Fibroblast of peridontal ligament (primary cell): ENCODE results near the gene PRPSAP2.
"Not testable (repeated sequence)": the region's sequence is repeated elsewhere in the genome, so short reads cannot be mapped to it uniquely, and the experiment has no call there.

Source experiments
- DNase-seq: peaks from one replicate; pipeline ENCODE4 v3.0.0-alpha.2; 2010; ENCODE audit errors: extremely low read depth

Gene PRPSAP2

DNA sequence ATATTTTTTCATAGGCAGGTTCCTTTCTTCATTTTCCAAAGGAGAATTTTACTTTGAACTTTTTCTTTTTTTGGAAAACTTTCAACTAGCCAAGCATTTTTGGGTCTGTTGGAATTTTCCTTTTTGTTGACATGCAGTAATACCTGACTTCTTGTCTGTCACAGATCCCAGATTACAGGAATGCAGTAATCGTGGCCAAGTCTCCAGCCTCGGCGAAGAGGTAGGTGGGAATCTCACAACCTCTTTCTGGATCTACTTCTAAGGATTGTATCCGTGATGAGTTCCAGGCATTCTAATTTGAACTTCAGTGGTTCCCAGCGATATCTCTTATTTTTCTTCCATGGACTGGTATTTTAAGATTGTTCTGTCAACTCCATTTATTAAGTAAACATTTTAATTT is 31.7 kb downstream of the PRPSAP2 start:
- no peak for DNase-seq

DNA sequence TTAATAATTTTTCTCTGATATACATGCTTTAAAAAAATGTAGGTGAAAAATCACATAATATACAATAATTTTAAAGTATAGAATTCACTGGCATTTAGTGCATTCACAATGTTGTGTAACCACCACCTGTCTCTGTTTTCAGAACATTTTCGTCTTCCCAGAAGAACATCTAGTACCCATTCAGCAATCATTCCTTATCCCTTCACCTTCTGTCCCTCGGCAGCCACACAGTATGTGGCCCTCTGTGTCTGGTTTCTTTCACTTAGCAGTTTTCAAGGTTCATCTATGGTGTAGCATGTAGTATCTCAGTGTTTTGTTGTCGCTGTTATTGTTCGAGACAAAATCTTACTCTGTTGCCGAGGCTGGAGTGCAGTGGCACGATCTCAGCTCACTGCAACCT is 33.6 kb downstream of the PRPSAP2 start:
- DNase-seq: no peak

DNA sequence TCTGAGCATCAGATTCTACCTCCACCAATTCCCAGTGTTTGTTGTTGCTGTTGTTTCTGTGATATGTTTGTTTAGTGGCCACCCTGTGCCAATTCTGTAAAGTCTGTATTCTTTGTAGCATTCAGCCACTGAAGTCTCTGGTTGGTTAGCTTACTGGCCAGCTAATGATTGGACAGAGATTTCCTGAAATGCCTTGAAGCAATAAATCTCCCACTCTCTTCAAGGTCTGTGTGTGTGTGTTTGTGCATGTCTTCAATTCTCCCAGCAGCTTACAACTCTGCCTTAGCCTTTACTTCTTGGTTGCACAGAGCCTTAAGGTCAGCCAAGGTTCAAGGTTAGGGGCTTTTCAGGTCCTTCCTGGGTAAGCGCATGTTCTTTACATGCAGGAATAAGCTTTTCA is 38.2 kb downstream of the PRPSAP2 start:
- DNase-seq: no peak

DNA sequence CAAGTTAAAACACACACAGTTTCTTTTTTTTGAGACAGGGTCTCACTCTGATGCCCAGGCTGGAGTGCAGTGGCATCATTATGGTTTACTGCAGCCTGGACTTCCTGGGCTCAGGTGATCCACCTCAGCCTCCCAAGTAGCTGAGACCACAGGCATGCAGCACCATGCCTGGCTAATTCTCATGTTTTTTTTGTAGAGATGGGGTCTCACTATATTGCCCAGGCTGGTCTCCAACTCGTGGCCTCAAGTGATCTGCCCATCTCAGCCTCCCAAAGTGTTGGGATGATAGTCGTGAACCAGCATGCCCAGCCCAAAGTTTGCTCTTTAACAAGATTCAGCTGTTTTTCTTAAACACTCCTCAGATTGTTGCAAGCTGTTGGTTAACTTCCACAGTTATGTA is 39.0 kb downstream of the PRPSAP2 start:
- no peak for DNase-seq

DNA sequence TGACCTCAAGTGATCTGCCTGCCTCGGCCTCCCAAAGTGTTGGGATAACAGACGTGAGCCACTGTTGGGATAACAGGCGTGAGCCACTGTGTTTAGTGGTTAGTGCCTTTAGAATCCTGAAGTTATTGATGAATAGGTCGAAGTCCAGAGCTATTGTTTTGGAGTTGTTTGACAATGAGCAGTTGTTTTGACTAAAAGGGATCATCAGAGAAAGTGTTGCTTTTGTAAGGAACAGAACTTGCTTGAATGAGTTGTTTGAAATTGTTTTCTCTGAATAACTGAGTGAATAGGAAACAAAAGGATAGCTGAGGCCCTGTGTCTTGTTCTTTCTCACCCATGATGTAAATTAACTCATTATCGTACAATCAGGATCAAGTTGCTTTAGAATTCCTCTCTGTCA is 46.6 kb downstream of the PRPSAP2 start:
- no peak for DNase-seq

DNA sequence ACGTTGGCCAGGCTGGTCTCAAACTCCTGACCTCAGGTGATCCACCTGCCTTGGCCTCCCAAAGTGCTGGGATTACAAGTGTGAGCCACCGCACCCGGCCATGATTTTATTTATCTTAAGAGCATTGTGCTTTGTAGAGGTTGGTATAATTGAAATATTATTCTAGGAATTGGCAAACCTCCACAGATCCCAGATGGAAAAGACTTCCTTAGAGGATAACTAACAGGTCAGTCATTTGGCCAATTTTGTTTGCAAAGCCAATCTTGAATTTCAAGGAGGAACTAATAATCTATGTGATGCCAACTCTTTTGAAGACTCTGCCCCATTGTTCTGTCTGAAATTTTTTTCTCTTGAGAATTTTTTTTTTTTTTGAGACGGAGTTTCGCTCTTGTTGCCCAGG is 47.3 kb downstream of the PRPSAP2 start:
- no peak for DNase-seq

DNA sequence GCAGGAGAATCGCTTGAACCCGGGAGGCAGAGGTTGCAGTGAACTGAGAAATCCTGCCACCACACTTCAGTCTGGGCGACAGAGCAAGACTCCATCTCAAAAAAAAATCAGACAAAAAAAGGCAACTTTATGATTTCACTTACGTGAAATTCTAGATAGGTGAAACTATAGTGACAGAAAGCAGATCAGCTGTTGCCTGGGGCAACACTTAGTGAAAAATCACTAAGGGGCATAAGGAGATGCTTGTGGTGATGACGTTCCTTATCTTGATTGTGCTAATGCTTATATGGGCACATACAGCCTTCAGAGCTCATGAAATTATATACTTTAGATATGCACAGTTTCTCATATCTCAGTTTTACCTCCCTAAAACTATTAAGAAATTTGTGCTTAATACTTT is 52.4 kb downstream of the PRPSAP2 start:
- no peak for DNase-seq

DNA sequence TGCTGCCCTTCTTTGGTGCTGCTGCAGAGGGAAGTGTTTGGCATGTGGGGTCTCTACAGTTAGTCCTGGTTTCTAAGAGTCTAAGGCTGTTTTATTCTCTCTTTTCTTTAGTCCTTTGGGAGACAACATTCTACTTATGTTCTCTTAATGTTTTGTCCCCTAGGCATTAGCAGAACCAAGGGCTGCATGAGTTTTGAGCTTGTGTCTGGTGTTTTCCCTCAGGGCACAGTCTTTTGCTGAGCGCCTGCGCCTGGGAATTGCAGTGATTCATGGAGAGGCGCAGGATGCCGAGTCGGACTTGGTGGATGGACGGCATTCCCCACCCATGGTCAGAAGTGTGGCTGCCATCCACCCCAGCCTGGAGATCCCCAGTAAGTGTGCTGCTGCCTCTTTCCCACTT is 53.0 kb downstream of the PRPSAP2 start:
- DNase-seq: no peak

DNA sequence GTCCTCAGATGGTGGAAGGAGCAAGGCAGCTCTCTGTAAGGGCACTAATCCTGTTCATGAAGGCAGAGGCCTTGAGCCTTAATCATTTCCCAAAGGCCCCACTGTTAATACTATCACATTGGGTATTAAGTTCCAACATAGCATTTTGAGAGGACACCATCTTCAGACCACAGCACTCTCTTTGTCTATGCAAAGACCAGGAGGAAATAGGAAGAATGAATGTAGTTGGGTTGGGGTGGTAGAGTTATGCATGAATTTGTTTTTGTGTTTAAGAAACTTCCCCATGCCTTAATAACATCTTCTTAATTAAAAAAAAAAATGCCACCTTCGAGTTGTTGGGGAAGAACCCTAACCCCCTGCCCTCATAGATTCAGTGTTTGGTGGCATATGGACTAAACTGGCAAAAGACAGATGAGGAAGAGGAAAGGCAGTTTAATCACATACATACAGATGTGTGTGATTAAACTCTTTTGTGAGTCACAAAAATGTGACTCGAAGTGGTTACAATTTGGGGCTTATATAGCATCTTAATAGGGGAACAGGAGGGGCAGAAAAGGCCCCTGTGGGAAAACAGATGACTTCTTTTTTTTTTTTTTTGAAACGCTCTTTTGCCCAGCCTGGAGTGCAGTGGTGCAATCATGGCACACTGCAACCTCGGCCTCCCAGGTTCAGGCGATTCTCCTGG is 59.0 kb downstream of the PRPSAP2 start:
- peak; percentile 56 for DNase-seq

DNA sequence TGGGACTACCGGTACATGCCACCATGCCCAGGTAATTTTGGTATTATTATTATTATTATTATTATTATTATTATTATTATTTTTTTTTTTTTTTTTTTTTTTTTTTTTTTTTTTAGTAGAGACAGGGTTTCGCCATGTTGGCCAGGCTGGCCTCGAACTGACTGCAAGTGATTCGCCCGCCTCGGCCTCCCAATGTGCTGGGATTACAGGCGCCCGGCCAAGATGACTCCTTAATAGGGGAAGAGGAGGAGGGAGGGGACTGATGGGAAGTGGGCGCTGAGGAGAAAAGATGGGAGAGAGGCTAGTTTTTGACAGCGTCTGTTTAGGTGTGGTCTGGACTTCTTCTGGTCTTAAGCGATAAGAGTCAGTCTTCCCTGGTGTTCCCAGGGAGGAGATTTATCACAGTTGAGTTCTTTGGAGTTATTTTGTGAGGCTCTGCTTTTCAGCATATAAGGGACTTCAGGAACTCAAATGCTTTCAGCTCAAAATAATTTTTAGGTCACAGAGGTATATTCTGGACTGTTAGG is 59.6 kb downstream of the PRPSAP2 start:
- no peak for DNase-seq

DNA sequence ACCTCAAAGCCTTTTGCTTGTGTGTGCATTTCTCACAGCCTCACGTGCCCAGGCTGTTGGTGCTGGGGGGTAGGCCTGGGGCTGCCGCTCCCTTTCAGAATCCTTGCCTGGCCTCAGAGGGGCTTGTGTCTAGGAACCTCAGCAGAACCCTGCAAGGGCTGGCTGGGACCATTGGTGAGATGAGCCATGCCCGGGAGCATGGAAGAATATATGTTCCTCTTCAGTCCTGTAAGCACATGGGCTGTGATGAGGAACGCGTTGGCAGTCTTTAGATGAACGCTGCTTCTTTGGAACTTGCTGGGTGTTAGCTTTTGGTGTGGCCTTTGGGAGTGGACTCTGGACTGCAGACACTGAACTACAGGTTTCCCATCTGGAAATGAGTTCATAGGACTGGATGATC is 62.0 kb downstream of the PRPSAP2 start:
- DNase-seq: no peak

DNA sequence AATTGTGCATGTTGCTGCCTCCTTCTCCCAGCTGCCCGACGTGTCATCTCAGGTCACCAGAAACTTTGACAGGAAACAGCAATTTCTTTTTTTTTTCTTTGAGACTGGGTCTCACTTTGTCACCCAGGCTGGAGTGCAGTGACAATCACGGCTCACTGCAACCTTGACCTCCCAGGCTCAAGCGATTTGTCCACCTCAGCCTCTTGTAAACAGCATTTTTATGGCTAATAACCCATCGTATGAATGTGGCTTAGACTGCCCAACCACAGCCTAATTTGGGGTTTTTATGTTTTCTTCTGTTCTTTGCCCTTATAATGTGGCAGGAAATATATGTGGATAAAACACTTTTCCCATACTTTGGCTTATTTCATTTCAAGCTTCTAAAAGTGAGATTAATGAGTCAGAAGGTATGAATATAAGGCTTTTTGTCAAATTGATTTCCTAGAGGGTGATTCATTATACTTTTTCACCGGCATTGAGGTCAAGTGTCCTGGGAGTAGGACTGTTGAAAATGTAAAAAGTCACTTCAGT is 63.0 kb downstream of the PRPSAP2 start:
- DNase-seq: peak; percentile 8

DNA sequence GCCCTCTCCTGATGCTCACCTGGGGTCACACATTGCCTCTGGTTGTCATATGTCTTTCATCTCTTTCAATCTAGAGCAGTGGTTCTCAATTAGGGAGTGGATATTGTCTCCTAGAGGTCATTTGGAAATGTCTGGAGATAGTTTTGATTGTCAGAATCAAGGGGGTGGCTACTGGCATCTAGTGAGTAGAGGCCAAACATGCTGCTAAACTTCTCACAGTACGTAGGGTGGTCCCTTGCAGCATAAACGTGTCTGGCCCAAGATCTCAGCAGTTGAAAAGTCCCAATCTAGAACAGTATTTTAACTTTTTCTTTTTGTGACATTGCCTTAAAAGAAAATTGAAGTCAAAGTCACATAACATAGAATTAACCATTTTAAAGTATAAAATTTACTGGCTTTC is 63.6 kb downstream of the PRPSAP2 start:
- no peak for DNase-seq

DNA sequence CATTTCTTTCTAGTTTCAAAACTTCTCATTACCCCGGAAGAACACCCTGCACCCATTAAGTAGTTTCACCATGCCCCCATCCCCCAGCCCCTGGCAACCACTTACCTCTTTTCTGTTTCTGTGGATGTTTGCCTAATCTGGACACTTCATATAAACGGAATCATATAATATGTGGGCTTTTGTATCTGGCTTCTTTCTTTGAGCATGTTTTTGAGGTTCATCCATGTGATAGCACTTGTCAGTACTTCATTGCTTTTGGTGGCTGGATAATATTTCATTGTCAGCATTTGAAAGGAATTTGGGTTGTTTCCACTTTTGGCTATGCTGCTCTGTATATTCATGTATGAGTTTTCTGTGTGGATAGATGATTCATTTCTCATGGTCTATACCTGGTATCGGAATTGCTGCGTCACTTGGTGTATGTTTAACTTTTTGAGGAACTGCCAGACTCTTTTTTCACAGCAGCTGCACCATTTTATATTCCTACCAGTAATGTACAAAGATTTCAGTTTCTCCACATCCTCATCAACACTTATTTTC is 64.1 kb downstream of the PRPSAP2 start:
- peak; percentile 27 for DNase-seq

DNA sequence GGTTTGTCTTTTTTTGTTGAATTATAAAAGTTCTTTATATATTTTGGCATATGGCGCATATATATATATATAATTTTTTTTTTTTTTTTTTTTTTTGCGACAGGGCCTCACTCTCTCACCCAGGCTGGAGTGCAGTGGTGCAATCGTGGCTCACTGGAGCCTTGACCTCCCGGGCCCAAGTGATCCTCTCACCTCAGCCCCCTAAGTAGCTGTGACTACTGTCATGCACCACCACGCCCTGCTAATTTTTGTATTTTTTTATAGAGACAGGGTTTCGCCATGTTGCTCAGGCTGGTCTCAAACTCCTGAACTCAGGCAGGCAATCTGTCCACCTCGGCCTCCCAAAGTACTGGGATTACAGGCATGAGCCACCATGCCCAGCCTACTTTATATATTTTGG is 64.7 kb downstream of the PRPSAP2 start:
- not testable (repeated sequence) for DNase-seq

DNA sequence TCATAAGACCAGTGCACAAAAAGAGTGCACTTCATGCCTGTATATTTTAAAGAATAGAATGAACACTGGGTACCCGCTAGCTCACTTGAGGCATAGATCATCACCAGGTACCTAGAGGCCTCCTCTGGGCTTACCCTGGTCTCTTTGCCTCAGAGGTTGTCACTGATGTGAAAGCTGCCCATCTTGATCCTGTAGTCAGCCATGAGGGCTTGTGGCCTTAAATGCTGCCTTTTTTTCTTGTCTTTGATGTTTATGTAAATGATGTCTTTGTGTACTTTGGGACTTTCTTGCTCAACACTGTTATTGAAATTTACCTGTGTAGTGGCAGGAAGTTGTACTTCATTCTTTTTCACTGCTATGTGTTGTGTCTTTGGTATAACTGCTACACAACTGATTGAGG is 67.3 kb downstream of the PRPSAP2 start:
- no peak for DNase-seq

DNA sequence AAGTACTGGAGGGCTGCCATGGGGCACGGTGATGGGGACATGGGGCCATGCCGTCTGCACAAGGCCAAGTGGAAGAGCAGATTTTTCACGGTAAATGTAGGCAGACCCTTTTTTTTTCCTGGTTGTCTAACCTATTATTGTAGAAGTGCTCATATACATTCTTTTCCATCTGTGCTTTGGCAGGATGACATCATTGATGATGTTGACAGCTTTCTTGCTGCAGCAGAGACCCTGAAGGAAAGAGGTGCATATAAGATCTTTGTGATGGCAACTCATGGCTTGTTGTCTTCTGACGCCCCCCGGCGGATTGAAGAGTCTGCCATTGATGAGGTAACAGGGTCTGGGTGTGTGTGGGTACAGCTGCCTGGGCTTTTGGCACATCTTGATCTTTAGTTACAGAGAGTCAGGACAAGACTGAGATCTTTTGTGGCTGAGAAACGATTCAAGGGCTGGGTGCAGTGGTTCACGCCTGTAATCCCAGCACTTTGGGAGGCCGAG is 70.7 kb downstream of the PRPSAP2 start:
- no peak for DNase-seq

DNA sequence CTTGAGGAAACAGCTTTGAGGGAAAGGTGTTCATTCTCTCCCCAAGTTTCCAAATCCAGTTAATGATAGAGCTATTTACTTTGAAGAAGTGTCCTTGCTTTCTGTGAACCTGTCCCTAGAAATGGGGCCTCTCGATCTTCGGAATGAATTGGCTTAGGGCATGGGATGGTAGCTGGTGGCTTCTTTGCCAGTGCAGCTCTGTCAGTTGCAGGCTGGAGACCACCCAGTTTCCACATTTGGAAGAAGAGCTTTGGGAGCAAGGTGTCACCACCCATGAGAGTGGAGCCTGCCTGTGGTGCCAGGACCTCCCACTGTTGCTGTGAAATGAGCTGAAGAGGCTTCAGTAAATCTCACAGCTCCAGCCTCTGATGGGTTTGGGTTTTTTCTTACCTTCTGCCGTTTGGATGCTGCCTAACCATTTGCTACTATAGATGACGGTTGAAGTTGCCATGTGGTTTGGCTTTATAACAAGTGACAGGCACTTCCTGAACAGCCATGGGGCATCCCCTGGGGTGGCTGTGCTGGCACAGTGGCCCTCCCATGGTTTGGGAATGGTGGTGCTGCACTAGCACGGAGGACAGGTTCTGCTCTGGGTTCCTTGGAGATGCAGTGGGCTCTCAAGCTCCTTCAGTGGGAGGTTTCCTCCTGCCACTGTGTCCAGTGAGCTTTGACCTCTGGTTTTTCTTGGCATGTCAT is 74.6 kb downstream of the PRPSAP2 start:
- DNase-seq: no peak

DNA sequence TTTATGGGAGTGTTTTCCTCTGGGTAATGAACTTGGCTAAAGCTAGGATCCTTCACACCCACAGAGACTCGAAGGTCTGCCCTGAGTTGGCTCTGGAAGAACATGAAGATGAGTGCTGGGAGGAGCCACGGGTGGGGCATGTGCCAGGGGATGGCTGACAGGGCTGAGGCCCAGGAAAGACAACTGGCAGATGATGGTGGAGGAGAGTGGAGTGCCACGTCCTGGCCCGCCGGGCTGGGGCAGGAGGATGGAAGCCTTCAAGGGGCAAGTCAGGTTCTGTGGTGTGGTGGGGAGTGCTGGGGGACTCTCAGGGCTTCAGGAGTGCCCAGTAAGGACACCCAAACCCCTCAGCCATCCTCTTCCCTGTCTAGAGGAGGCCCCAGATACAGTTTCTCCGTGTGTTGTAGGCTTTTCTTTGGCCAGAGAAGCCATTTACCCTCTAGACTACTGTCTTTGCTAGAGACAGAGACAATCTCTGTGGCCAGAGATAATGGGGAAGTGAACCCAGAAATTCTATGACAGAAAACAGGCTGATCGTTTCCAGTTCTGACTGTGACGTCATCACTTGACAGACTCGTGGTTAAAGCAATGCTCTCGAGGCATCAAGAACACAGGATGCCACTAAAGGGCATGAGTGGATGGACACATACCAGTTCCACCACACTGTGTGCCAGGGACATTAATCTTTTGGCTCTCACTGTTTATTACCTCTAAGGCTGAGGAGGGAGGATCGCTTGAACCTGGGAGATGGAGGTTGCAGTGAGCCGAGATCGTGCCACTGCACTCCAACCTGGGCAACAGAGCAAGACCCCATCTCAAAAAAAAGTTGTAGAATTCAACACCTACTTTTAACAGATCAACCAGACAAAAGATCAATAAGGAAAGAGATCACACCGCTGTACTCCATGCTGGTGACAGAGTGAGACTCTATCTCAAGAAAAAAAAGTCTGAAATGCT is 75.4 kb downstream of the PRPSAP2 start:
- DNase-seq: no peak

DNA sequence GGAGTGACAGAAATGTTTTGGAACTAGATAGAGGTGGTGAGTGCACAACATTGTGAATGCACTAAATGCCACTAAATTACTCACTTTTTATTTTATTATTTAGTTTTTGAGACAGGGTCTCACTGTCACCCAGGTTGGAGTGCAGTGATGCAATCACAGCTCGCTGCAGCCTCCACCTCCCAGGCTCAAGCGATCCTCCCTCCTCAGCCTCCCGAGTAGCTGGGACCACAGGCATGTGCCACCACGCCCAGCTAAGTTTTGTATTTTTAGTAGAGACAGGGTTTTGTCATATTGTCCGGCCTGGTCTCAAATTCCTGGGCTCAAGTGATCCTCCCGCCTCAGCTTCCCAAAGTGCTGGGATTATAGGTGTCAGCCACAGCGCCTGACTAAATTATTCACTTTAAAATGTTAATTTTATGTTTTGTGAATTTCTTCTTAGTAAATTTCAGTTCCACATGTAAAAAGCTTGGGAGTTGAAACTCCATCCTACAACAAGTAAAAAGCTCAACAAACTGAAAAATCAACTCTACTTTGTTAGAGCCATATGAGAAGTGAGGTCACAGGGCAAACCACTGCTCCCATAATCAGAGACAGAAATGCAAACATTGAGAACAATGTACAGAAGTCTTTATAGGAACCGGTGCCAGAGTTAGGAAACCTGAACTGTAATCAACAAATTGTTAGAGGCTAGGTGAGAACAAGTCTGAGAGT is 80.2 kb downstream of the PRPSAP2 start:
- DNase-seq: no peak

DNA sequence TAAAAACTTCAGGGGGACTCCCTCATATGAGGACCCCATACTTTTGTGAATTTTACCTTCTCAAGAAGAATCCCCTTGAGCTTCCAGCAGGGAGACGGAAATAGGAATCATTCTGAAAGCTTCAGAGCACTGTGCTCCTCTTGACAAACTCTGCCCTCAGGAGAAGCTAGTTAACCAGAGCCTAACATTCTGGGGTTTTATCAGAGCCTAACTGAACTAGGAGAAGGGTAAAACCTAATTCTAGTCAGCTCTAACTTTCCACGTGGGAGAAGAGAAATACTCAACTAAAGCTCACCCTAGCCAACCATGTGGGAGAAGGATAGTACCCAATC is 80.7 kb downstream of the PRPSAP2 start:
- DNase-seq: no peak
